Measurements from ENCODE around the gene FKTN. TPM values are rescaled to one million over a fixed set of nuclear protein-coding genes. Genes with fewer than 3 reads are reported as not detected.

FKTN gene
- total and polyA plus RNA-seq, 2 donors (not counting 3 experiments of a cell fraction or from before 2014, with no cell fraction given): 2.8 to 13.2 TPM

DNA sequence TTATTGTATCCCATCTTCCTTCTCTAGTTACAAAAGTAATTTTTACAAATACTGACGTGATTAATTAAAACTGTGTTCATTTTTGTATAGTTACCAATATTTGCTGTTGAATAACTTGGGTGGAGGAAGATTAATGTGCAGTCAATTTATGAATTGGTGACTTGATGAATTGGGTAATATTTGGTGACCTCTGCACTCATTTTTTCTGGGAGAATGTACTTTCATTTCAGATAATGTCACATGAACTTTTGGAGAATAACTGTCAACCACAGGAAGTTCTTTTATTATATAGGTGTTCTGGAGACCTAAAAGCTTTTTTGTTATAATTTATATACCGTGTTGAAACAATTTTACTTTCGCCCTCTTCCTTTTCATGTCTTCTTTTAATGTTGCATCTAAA, 26.4 kb upstream of the FKTN start:
- Histone ChIP-seq H3K36me3 (ENCODE audit: control insufficient read depth in 2 of 2, extremely low read depth in 1 of 2, insufficient read depth in 2 of 2, low read length in 2 of 2) (peaks cover 0 to 4% of the 10 kb centered on the region in 2 experiments), H3K9me3 (replicated peaks; ENCODE audit: control insufficient read depth, insufficient read depth, low read length) (no peaks in the 10 kb centered on the region), H3K9ac (replicated peaks; ENCODE audit: extremely low read depth, insufficient read depth, low read length) (no peak overlapping the region), H2AFZ (ENCODE audit: low read depth, low read length) (no peak overlapping the region), H3K4me2 (ENCODE audit: insufficient read depth, low read length) (no peak overlapping the region), H3K27me3 (ENCODE audit: control insufficient read depth in 2 of 2, insufficient read depth in 2 of 2, low read length in 2 of 2) (no peaks in the 10 kb centered on the region), H3K27ac (ENCODE audit: insufficient read depth, low read depth, low read length) (no peak overlapping the region), H3K9me1 (replicated peaks; ENCODE audit: control insufficient read depth, extremely low read depth, insufficient read depth, low read length) (no peaks in the 10 kb centered on the region), H3K79me2 (ENCODE audit: control insufficient read depth, insufficient read depth, low read length) (no peaks in the 10 kb centered on the region), H4K20me1 (replicated peaks; ENCODE audit: control insufficient read depth, extremely low read depth, insufficient read depth, low read length) (no peaks in the 10 kb centered on the region), H3K4me1 (ENCODE audit: control insufficient read depth, extremely low read depth, insufficient read depth, low read length) (no peaks in the 10 kb centered on the region), H3K4me3 (replicated peaks in 1 of 3; ENCODE audit: insufficient read depth in 1 of 3, low read depth in 1 of 3, low read length in 3 of 3) (no peak overlapping the region)
- DNase-seq (ENCODE audit: low read depth, low spot score): no peak
- ChIA-PET POLR2A (no interaction called here), CTCF (interaction anchor here (1.1 kb wide), 1 partner anchor 19 kb away, joined by 3 read pairs; no protein-coding TSS in a partner anchor)
- no TSS peak for BruUV-seq (replicated peaks)
- intact Hi-C loops (cut with micrococcal nuclease) (no loop called here), dilution Hi-C loops (cut with MboI; ENCODE audit: extremely low pct_ligation_motif_present, low sequenced_read_pairs) (no loop called here)
- TF ChIP-seq POLR2A (IDR thresholded peaks at IDR 0.05; ENCODE audit: low read depth, low read length): no peak
- TF ChIP-seq, protein P1, sequence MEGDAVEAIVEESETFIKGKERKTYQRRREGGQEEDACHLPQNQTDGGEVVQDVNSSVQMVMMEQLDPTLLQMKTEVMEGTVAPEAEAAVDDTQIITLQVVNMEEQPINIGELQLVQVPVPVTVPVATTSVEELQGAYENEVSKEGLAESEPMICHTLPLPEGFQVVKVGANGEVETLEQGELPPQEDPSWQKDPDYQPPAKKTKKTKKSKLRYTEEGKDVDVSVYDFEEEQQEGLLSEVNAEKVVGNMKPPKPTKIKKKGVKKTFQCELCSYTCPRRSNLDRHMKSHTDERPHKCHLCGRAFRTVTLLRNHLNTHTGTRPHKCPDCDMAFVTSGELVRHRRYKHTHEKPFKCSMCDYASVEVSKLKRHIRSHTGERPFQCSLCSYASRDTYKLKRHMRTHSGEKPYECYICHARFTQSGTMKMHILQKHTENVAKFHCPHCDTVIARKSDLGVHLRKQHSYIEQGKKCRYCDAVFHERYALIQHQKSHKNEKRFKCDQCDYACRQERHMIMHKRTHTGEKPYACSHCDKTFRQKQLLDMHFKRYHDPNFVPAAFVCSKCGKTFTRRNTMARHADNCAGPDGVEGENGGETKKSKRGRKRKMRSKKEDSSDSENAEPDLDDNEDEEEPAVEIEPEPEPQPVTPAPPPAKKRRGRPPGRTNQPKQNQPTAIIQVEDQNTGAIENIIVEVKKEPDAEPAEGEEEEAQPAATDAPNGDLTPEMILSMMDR (IDR thresholded peaks at IDR 0.05; ENCODE audit: extremely low read depth in 1 of 2, insufficient read depth in 1 of 2, low read depth in 1 of 2, low read length in 2 of 2): no peak
- no peak for TF ChIP-seq POLR2AphosphoS5 (IDR thresholded peaks at IDR 0.05; ENCODE audit: insufficient read depth, low read depth, low read length)
- TF ChIP-seq MYC (IDR thresholded peaks at IDR 0.05; ENCODE audit: low read depth, low read length): no peak
- no peak for FAIRE-seq

DNA sequence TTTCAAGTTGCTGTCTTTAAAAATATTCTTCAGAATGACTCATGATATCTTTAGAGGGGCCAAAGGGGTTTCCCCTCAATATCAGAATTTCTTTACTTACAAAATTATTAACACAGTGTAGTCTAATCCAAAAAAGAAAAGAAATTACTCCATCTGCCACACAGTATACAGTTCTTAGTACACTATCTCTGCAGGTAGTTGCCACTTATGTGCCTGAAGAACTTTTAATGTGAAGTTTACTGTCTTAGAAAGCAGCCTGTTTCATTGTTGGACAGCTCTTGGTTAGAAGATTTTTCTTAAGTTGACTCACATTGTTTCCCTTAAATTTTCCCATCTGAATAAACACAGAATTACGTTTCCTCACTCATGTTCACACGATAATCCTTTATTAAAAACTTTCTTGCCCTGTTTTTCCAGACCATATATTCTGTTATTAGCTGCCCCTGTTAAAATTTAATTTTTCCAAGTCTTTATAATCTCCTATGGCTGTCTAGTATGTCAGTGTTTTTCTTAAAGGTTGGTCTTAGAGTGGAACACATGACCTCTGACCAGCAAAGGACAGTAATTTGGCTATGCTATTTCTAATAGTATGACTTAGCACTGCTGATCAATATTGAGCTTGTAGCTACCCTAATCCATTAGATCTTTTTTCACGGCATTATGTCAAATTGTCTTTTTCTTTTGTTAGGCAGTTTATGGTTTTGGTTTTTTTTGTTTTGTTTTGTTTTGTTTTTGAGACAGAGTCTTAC, 21.8 kb upstream of the FKTN start:
- Histone ChIP-seq H3K36me3 (ENCODE audit: control insufficient read depth in 2 of 2, extremely low read depth in 1 of 2, insufficient read depth in 2 of 2, low read length in 2 of 2) (peaks cover 0 to 4% of the 10 kb centered on the region in 2 experiments), H3K4me3 (replicated peaks in 1 of 3; ENCODE audit: insufficient read depth in 1 of 3, low read depth in 1 of 3, low read length in 3 of 3) (no peak overlapping the region), H3K4me1 (ENCODE audit: control insufficient read depth, extremely low read depth, insufficient read depth, low read length) (no peaks in the 10 kb centered on the region), H3K27ac (ENCODE audit: insufficient read depth, low read depth, low read length) (no peak overlapping the region), H3K9ac (replicated peaks; ENCODE audit: extremely low read depth, insufficient read depth, low read length) (no peak overlapping the region), H3K27me3 (ENCODE audit: control insufficient read depth in 2 of 2, insufficient read depth in 2 of 2, low read length in 2 of 2) (no peaks in the 10 kb centered on the region), H3K9me1 (replicated peaks; ENCODE audit: control insufficient read depth, extremely low read depth, insufficient read depth, low read length) (no peaks in the 10 kb centered on the region), H3K79me2 (ENCODE audit: control insufficient read depth, insufficient read depth, low read length) (no peaks in the 10 kb centered on the region), H3K4me2 (ENCODE audit: insufficient read depth, low read length) (no peak overlapping the region), H2AFZ (ENCODE audit: low read depth, low read length) (no peak overlapping the region), H3K9me3 (replicated peaks; ENCODE audit: control insufficient read depth, insufficient read depth, low read length) (no peaks in the 10 kb centered on the region), H4K20me1 (replicated peaks; ENCODE audit: control insufficient read depth, extremely low read depth, insufficient read depth, low read length) (no peaks in the 10 kb centered on the region)
- TF ChIP-seq POLR2AphosphoS5 (IDR thresholded peaks at IDR 0.05; ENCODE audit: insufficient read depth, low read depth, low read length) (no peak), MYC (IDR thresholded peaks at IDR 0.05; ENCODE audit: low read depth, low read length) (no peak), GATA2 (IDR thresholded peaks at IDR 0.05; ENCODE audit: insufficient read depth, insufficient read length, low read depth, low read length) (no peak), JUN (IDR thresholded peaks at IDR 0.05; ENCODE audit: borderline replicate concordance, insufficient read depth, insufficient read length, low read depth) (no peak), FOS (IDR thresholded peaks at IDR 0.05; ENCODE audit: borderline replicate concordance, insufficient read depth, low read length) (no peak)
- TF ChIP-seq, protein P1 (IDR thresholded peaks at IDR 0.05; ENCODE audit: extremely low read depth in 1 of 2, insufficient read depth in 1 of 2, low read depth in 1 of 2, low read length in 2 of 2): no peak
- dilution Hi-C loops (cut with MboI; ENCODE audit: extremely low pct_ligation_motif_present, low sequenced_read_pairs) (no loop called here), intact Hi-C loops (cut with micrococcal nuclease) (loop anchor here (2.0 kb wide), 1 partner anchor 23 kb away; the partner anchor contains the start of gene FKTN)
- ChIA-PET POLR2A (no interaction called here), CTCF (no interaction called here)
- no peak for DNase-seq (ENCODE audit: low read depth, low spot score)
- BruUV-seq (replicated peaks): no TSS peak
- no peak for FAIRE-seq
